ENCODE measurements around the gene ZBTB7C. TPM values are rescaled to one million over a fixed set of nuclear protein-coding genes. Genes with fewer than 3 reads are reported as not detected.

The ZBTB7C gene
- total and polyA plus RNA-seq, 2 experiments from 2014 or later = 2.3 to 5.5 TPM

DNA sequence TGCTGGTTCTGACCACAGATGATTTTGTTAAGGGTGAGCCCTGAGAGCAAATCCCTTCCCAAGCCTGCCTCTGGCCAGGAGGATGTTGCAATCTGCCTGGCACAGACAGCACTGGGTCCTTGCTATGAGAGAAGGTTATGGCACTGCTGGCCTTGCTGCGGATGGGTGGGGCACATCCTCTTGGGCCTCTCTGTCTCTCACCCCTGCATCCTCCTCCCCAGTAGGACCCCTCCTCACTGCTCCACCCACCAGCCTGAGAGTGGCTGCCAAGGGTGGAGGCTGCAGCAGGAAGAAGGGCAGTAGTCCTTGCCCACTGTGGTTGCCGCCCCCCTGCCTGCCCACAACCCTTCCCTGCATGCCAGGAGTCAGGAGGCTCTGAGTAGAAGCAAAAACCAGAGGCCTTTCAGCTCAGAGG lies 180.9 kb downstream of the ZBTB7C start:
- Histone ChIP-seq H3K9me3 (ENCODE audit: low read depth) (no peaks in the 10 kb centered on the region), H3K4me3 (no peak overlapping the region), H3K4me1 (ENCODE audit: low read depth) (no peaks in the 10 kb centered on the region), H3K27me3 (no peaks in the 10 kb centered on the region), H3K27ac (no peak overlapping the region), H3K36me3 (no peaks in the 10 kb centered on the region)
- DNase-seq (ENCODE audit: low read depth in 1 of 2, low spot score in 1 of 2) = peak in 1 of 2 donors; percentile 58
- TF ChIP-seq, protein P1, sequence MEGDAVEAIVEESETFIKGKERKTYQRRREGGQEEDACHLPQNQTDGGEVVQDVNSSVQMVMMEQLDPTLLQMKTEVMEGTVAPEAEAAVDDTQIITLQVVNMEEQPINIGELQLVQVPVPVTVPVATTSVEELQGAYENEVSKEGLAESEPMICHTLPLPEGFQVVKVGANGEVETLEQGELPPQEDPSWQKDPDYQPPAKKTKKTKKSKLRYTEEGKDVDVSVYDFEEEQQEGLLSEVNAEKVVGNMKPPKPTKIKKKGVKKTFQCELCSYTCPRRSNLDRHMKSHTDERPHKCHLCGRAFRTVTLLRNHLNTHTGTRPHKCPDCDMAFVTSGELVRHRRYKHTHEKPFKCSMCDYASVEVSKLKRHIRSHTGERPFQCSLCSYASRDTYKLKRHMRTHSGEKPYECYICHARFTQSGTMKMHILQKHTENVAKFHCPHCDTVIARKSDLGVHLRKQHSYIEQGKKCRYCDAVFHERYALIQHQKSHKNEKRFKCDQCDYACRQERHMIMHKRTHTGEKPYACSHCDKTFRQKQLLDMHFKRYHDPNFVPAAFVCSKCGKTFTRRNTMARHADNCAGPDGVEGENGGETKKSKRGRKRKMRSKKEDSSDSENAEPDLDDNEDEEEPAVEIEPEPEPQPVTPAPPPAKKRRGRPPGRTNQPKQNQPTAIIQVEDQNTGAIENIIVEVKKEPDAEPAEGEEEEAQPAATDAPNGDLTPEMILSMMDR (IDR thresholded peaks at IDR 0.05; ENCODE audit: low read depth, low read length) = no peak

DNA sequence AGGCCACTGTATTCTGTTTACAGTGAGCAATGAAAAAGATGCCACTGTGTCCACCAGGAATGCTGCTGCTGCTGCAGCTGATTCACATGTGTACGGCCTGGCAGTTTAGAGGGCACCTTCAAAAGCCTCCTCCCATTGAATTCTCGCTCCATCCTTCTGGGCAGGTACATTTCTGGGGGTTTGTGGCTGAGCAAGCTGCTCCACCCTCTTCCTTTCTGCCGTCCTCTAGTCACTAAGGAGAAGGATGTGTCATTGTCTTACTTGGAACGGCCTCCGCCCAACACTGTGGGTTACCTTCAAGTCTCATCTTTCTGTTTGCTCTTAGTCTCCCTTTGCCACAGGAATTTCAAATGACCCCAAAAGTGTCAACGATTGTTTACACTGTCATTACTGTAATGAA lies 182.0 kb downstream of the ZBTB7C start:
- no peaks in the 10 kb centered on the region for H3K4me1 ChIP-seq (ENCODE audit: low read depth)
- TF ChIP-seq, protein P1 (IDR thresholded peaks at IDR 0.05; ENCODE audit: low read depth, low read length) = no peak
- H3K4me3 ChIP-seq = no peak overlapping the region
- H3K27me3 ChIP-seq = no peaks in the 10 kb centered on the region
- no peaks in the 10 kb centered on the region for H3K36me3 ChIP-seq
- no peaks in the 10 kb centered on the region for H3K9me3 ChIP-seq (ENCODE audit: low read depth)
- DNase-seq (ENCODE audit: low read depth in 1 of 2, low spot score in 1 of 2) = no peak
- no peak overlapping the region for H3K27ac ChIP-seq

DNA sequence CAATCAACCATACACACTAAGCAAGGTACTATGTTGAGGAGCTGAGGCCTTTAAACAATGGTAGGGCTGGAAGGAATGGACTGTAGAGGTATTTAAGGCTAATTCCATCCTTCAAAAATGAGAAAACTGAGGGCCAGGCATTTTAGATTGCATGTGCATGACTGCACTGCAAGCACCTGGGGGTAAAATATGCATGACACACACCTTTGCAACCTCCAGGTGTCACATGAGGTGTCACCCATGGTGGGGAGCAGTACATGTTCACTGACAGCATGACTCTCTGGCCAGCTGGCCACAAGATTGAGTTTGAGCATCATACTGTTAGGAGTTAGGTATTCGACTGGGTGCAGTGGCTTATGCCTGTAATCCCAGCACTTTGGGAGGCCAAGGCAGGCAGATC lies 182.8 kb downstream of the ZBTB7C start:
- Histone ChIP-seq H3K36me3 (no peaks in the 10 kb centered on the region), H3K4me1 (ENCODE audit: low read depth) (no peaks in the 10 kb centered on the region), H3K9me3 (ENCODE audit: low read depth) (no peaks in the 10 kb centered on the region), H3K4me3 (no peak overlapping the region), H3K27me3 (no peaks in the 10 kb centered on the region), H3K27ac (no peak overlapping the region)
- DNase-seq (ENCODE audit: low read depth in 1 of 2, low spot score in 1 of 2) = no peak
- TF ChIP-seq, protein P1 (IDR thresholded peaks at IDR 0.05; ENCODE audit: low read depth, low read length) = no peak

DNA sequence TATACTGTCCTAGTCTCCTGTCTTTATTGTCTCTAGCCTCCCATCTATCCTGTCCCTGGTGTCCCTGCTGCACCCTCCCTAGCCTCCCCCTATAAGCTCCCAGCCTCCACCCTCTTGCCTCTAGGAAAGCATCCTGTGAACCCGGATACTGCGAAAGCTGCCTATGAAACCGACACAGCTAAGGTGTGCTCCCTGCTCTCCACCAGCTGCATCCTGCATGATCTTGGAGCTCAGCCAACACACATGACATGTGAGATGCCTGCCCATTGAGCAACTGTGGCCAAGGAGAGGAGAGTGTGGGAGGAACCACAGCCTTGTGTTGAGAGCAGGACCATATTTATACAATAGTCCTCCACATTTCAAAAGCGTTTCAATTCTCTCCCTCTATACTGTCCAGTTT lies 187.1 kb downstream of the ZBTB7C start:
- H3K27me3 ChIP-seq = no peaks in the 10 kb centered on the region
- no peak overlapping the region for H3K4me3 ChIP-seq
- TF ChIP-seq, protein P1 (IDR thresholded peaks at IDR 0.05; ENCODE audit: low read depth, low read length) = no peak
- peak; percentile 35 to 81 for DNase-seq (ENCODE audit: low read depth in 1 of 2, low spot score in 1 of 2)
- H3K27ac ChIP-seq = no peak overlapping the region
- no peaks in the 10 kb centered on the region for H3K4me1 ChIP-seq (ENCODE audit: low read depth)
- H3K9me3 ChIP-seq (ENCODE audit: low read depth) = no peaks in the 10 kb centered on the region
- no peaks in the 10 kb centered on the region for H3K36me3 ChIP-seq

DNA sequence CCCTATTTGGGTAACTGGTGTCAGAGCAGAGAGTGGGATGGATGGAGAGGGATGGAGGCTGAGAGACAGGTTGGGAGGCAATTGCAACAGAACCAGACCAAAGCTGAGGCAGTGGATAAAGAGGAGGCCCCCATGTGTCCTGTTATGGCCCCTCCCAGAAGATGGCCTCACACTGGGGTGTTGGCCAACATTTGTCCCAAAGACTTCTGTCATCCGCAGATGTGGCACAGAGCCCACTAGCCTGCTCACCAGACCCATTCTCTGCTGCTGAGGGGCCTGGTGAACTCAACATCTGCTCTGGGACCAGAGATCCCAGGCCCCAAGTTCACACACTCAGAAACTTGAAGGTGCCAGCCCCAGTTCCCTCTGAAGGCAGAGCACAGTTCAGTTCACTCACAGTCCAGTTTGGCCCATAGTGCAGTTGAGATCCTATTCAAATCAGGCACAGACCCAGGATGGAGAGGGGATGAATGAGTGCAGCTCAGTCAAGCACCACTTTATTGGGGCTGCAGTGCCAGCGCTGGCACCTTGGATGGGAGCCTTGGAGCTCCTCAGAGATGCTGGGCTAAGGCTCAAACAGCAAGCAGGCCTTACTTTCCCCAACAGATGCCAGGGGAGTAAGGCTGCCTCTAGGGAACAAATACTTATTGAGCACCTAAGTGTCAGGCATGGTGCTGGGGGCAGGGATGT lies 189.2 kb downstream of the ZBTB7C start:
- H3K4me3 ChIP-seq = no peak overlapping the region
- H3K36me3 ChIP-seq = no peaks in the 10 kb centered on the region
- no peaks in the 10 kb centered on the region for H3K4me1 ChIP-seq (ENCODE audit: low read depth)
- DNase-seq (ENCODE audit: low read depth in 1 of 2, low spot score in 1 of 2) = no peak
- no peak overlapping the region for H3K27ac ChIP-seq
- TF ChIP-seq, protein P1 (IDR thresholded peaks at IDR 0.05; ENCODE audit: low read depth, low read length) = no peak
- no peaks in the 10 kb centered on the region for H3K27me3 ChIP-seq
- H3K9me3 ChIP-seq (ENCODE audit: low read depth) = no peaks in the 10 kb centered on the region

Measured in cardiac muscle cell (in vitro differentiated cells and primary cell).